HG02981 (cell line): ENCODE data around the gene EZR.

Experiments
- ATAC-seq: cut with Tn5 transposase; IDR thresholded peaks from one replicate; pipeline ENCODE4 v1.9.1; 2021; ENCODE audit warnings: mild to moderate bottlenecking, moderate library complexity; ENCODE audit not compliant: unreplicated experiment

The EZR gene

DNA sequence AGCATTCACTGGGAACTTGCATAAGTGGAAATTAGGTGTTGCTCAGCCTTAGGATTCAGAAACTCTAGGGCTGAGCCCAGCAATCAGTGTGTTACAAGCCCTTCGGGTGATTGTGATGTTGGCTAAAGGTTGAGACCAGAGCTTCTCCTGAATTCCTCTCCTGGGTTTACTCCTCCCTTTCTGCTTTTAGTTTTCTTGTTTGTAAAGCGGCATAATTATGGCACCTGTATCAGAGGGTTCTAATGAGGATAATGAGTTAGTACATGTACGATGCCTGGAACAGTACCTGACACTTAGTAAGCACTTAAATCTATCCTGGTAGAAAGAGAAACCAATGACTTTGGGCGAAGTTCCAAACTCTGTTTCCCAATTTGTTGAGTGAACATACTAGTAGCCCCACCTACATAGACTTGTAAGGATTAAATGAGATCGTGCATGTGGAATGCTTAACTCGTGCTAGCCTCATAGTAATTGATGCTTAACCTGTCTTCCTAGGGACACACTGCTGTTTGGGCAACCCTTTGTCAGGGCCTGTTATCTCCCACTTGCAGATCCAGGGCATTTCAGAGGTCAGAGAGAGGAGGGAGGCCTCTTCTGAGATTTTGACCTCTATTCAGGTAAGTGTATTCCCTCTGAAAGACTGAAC is 932 bp upstream of the EZR start:
- ATAC-seq, result no peak

DNA sequence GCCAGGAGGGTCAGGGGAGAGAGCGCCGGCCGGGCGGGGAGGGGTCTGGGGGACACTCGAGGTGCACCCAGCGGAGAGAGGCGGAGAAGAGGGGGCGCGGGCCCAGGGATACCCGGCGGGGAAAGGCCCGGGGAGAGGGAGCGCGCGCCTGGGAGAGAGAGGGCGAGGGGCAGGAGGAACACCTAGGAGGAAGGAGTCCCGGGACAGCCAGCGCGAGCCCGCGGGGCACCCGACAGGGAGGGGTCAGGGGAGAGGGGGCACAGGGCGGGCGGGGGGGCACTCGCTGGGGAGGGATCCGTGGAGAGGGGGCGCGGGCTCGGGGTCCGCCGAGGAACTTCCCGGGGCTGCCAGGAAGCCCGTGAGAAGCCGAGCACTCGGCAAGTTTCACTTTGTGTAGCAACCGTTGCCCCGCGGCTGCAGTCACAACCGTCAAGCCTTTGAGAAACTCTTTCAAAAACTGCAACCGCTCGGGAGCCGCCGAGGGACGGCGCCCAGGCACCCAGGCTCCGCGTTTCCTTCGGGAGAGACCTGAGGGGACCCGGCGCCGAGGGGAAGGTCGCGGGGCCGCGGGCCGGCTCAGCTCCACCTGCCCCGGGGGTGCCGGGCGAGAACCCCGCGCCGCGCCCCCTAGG is 471 bp downstream of the EZR start:
- ATAC-seq, result peak; percentile 21

DNA sequence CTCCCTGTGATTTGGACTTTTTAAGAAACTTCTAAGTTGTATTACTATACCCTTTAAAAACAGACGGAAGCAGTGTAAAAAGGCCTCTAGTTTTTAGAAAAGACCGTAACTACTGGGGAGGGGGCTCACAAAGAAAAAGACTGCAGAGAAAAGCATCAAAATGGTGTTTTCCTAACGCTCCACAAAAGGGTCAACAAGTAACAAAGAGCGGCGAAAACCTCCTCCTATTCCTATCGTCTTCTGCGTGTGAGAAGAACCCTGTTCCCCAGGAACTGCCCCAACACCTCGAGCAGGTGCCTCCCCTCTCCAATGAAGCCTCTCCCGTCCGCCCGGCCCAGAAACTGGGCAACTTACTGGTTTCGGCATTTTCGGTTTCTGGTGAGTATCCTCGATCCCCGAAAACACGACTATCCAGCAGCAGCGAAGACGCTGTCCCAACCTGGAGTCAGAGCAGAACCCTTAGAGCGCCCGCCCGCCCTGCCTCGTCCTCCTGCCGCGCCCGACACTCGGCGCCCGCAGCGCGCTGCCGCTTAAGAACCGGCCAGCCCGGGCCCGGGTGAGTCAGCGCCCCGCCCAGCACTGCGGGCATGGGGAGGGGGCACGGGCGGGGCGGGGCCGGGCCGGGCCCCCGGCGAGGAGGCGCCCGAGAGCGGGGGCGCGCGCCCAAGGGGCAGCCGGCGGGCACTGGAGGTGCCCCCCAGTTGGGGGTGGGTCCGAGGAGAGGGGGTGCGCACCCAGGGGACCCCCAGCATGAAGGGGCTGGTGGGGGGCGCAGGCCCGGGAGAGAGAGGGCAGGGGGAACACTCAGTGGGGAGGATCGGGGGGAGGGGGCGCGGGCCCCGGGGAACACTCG is 1.2 kb downstream of the EZR start:
- peak; percentile 40 for ATAC-seq

DNA sequence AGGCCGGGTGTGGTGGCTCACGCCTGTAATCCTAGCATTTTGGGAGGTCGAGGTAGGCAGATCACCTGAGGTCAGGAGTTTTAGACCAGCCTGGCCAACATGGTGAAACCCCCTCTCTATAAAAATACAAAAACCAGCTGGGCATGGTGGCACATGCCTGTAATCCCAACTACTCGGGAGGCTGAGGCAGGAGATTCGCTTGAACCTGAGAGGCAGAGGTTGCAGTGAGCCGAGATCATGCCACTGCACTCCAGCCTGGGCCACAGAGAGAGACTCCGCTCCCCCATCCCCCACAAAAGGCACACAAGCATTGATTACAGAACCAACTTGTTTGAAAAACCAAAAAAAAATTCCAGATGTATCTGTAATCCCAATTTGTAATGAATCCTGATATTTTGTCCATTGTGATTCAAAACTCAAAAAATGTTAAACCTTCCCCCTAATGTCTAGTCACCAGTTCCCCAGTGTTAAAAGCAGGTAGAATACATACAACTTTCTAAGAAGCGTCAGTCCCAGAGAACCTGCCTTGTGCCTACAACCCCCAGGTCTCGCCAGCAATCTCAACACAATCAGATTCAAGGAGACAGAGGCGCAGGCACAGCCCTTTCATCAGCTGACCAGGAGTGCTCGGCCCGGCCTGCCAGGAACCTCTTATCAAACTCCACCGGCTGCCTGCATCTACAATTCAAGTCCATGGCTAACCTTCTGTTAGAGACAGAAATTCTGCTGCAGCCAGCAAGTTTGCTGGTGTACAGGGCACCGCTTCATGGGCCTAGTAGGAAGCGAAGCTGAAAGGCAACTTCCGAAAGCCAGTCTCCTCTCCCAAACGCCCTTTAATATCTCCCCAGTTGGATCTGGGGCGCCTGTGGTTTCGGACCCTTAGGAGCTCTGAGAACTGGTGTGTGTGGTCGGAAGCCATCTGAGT is 2.1 kb downstream of the EZR start:
- no peak for ATAC-seq

DNA sequence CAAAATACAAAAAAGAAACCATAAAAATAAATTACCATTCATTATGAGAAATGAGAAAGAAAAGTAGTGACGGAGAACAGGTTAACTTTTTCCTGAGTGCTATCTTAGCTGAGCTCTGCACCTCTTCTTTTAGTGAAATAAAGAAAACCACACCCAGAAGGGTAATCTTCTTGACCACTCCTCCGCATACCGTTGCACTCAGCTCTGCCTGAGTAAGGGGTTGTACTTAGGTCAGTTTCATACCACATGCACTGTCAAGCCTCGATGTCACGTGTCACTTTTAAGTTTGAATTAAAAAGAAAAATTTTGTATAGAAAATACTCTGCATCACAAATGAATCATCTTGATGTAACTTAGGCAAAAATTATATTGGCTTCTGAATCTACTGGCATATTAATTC is 2.8 kb downstream of the EZR start:
- ATAC-seq, result no peak

DNA sequence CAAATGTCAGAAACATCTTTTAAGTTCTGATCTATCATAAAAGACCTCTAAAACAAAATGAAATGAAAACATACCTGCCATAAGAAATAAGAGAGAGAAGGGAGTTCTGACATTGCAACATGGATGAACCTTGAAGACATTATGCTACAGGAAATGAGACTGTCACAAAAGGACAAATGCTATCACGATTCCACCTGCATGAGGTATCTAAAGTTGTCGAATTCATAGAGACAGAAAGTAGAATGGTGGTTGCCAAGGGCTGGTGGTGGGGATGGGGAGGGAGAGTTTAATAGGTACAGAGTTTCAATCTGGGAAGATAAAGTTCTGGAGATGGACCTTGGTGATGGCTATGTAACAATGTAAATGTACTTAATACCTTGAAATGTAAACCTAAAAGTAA is 3.3 kb downstream of the EZR start:
- no peak for ATAC-seq

GRCh38 chr6:158815379-158815724 is 3.8 kb downstream of the EZR start:
- no peak for ATAC-seq

GRCh38 chr6:158813032-158813431 is 6.1 kb downstream of the EZR start:
- no peak for ATAC-seq

- ATAC-seq, result no peak
Observed at GRCh38 chr6:158812611-158813010, 6.6 kb downstream of the EZR start.

DNA sequence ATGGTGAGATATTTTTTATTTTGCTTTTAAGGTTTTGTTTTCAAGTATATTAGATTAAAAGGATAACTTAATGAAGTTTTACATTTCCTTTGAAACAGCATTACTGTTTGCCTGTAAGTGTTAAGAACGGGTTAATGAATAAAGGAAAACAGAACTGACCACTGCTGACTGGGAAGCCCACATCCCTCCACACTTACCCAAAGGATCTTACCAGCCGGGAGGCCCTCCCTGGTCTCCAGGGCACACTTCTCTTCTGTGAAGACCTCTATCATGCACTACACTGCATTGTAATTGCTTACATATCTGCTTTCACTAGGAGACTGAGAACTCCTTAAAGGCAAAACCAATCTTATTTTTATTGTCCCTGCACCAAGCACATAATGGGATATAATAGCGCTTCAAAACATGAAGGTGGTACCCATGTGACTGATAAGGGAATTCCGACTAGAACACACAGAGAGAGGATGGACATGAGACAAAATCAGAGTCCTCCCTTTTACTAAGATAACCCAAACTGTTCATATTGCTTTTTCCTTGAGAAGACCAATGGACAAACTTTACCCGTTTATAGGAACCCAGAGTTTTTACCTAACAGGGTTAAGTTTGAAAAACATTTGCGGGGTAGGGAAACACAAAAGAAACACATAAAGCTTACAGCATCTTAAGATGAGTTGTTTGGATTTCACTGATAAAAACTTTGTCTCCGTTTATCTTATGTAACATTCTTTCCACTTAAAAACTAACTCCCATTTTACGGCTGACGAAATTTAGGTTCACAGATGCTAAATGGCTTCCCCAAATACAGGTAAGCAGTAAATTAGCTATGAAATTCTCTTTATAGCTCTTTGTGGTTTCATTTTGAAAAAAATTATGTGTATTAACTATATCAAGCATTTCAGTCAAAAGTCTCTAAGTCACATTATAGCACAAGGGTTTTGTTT is 8.7 kb downstream of the EZR start:
- no peak for ATAC-seq

DNA sequence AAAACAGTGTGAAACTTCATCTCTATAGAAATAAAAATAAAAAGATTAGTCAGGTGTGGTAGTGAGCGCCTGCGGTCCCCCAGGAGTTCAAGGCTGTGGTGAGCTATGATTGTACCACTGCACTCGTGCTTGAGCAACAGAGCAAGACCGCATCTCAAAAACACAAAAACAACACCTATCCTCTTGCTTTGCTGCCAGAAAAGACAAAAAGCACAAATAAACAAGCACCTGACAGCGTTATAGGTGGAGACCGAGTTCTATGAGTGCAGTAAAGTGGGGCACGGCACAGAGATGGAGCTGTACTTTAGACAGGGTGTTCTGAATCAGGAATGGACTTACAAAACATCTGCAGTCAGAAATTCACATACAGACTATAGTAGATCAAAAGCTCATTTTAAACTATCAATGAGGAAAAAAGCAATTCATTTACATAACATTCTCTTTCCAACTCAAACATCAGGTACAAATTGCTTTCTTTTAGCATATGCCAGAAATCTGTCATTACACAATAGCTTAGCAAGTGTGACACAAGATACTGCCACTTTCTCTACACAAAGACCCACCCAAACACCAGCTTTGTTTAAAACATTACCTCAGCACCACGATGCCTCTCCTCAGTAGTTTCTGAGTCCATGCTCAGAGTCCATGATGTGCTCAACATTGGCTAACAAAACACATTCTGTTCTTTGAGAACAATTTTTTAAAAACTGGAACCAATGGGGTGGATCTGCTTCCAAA is 10.1 kb downstream of the EZR start:
- peak; percentile 65 for ATAC-seq

DNA sequence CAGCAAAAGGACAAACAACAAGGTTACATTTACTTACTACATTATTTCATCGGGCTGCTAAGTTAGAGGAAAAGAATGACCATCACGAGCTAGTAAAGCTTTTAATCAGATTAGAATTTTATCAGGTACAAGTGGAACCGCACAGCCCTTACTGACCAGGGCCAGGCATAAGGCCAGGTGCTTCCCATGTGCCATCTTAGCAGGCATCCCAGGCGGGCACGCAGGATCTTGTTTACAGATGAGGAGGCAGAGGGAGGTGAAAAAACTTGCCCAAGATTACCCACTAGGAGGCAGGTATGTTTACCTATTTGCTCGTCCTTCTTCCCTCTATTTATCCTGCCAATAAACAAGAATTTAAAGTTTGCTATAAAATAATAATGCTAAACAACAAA is 10.7 kb downstream of the EZR start:
- ATAC-seq, result no peak

DNA sequence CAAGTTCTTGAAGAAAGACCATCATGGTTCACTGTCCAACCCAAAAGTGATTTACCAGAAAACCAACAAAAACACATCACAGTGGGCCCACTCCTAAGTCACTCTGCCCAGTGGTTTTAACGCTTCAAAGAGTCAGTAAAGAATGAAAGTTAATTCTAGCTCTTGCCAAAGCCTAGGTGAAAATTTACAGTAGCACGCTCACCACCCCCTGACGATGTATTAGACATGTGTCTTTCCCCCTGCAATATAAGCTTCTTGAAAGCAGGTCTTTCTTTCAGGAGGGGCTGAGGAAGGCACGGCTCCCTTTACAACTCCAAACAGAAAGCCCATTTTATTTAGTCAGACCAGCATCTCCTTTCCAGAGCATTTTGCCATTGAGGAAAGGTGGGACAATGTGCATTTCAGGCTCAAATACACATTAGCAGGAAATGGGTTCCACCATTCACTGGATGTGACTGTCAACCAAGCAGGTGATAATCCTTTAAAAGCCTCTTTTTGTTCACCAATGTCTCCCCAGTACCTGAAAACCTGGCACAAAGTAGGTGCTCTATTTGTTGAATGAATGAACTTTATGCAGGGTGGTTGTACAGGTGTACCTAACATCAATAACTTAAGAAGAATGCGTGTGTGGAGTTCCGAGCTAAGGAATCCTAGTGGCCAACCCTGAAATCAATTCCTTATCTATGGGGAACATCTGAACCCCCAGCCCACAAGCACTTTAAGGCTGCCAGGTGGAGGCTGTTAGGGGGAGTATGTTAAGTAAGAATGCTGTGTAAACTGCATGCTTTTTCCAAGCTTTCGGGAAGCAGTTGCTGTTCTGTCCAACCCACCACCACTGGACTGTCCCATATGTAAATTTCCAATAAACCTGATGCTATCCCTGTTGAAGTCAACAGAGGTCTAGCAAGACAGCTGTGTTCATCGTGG is 11.4 kb downstream of the EZR start:
- ATAC-seq, result no peak

- no peak for ATAC-seq
Observed at GRCh38 chr6:158805698-158806377, 13.3 kb downstream of the EZR start.

GRCh38 chr6:158804207-158804606 is 15.0 kb downstream of the EZR start:
- no peak for ATAC-seq

DNA sequence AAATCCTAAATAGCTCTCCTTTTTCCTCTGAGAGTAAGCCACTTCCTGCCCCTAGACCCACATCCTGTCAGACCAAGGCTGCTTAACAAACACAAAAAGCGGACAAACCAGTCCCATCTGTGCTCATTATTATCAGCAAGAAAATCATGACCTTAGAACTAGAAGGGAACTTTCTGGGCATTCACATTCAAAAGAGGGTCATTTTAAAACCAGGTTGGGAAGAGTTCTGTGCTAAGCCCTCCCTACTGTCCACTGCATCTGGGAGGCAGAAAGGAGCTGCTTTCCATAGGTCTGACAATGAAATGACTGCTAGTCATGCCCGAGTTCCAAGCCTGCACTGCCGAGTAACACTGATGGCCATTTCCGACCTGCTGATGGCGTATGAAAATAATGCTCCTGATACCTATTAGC is 15.4 kb downstream of the EZR start:
- ATAC-seq, result peak; percentile 73

DNA sequence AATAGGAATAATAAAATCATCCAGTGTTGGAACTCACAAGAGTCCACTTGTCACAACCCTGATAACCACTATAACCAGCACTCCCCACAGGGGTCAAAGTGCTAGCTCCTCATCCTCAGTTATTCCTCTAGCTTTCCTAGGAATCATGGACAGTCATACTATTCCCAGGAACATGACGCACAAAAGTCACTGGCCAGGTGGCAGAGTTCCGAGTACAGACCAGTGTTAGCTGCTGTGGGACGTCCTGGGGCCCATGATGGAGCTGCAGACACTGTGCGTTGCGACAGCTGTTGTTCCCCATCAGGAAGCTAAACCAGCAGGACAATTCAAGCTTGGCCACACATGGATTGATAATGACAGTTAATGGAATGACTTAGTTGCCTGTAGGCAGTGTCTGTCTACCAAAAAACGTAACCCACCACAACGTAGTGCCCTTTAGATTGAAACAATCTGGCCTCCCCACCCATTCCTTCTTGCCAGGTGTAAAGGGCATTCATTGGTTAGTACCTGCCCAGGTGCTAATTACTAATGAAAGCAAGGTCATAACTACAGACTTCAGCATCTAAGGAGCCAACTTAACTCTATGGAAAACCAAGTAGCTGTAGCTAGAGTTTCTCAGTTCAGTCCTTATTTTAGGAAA is 17.4 kb downstream of the EZR start:
- ATAC-seq, result no peak
